Body of pancreas (tissue), 4 donors: ENCODE data around the gene IL17RA.

Experiments
- CTCF ChIP-seq, 7 experiments: fragments of 450-650 bp in 4 of 7; fragments of 200-600 bp in 3 of 7; sonication (generic) in 3 of 7; IDR thresholded peaks; one replicate each; pipeline ENCODE4 v1.5.1; 2016 to 2019; ENCODE audit warnings: antibody characterized with exemption in 7 of 7
- POLR2A ChIP-seq, 3 donors: fragments of 450-650 bp; IDR thresholded peaks; one replicate each; pipeline ENCODE4 v1.6.1; 2016; ENCODE audit warnings: antibody characterized with exemption in 3 of 3, mild to moderate bottlenecking in 2 of 3

GRCh38 chr22:17145021-17145680 lies 60.4 kb downstream of the IL17RA start:
- no peak for TF ChIP-seq CTCF (IDR thresholded peaks at IDR 0.05)
- no peak for TF ChIP-seq POLR2A (IDR thresholded peaks at IDR 0.05)
